ENCODE results near the gene C2orf66.
A peak's percentile ranks its signal among the peaks of the same experiment; 100 is the strongest.

C2orf66 gene

DNA sequence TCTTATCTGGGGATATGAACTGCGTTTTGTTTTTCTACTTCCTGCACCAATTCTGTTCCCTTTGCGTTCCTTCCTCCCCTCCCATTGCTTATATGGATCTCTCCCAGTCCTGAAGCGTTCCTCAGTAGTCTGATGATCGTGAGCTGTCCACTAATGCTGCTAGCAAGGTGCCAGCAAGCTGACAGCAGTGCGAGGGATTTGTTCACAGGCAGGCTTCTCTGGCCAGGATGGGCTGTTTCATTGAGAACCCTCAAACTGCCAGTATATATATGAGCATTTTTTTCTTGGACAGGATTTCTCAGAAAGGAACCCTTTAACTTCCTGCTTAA lies 49.8 kb downstream of the C2orf66 start:
- DNase-seq (ENCODE audit: low read depth), result no peak

DNA sequence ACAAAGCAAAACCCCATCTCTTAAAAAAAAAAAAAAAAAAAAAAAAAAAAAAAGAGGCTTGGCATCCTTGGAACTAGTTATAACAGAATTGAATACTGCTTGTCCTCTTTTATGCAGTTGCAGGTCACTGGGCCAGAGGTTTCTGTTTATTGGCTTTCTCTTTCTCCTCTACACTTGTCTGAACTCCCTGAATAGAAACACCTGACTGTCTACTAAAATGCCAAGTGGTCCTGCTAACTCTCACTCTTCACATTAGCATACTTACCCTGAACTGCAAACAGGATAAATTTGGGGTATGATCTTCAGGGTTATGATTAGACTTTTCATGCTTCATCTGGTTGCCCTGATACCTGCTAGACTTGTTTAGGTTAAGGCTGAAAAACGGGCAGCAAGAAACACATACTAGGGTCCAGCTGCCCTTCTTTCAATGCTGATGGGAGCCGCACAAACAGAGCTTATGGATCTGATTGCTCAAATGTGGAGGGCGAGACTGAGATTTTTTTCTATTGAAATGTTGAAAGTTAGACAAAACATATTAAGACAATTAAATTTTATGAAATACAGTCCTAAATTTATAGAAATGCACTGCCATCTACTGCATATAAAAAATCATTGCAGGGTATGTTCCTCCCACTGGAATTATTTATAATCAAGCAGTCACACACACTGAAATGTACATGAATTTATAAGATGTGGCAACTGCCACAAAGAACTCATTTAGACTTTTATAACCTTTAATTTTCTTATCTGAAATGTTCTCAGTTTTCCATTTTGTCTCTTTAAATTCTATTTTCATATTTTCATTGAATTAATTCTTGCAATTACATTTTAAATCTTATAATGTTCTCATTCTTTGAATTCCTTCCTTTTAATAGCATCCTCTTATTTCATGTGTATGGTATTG lies 50.4 kb downstream of the C2orf66 start:
- peak; percentile 55 for DNase-seq (ENCODE audit: low read depth)
